Activated CD4-positive, alpha-beta memory T cell treated with anti-CD3 and anti-CD28 coated beads for 36 hours (primary cell): ENCODE results near the gene NPHP4. TPM values are rescaled to one million over a fixed set of nuclear protein-coding genes. Genes with fewer than 3 reads are reported as not detected.

Experiments used
- CTCF ChIA-PET: fragments of 350-600 bp; sonication (Branson Sonifier 250); formaldehyde crosslinking; loops from one replicate; lab custom pipeline; 2021; ENCODE audit warnings: antibody characterized with exemption, inconsistent platforms; lab: Charles Lee
- POLR2A ChIA-PET: fragments of 350-600 bp; sonication (Branson Sonifier 250); formaldehyde crosslinking; loops from one replicate; lab custom pipeline; 2021; ENCODE audit warnings: antibody characterized with exemption; lab: Charles Lee
- DNase-seq: peaks from one replicate; pipeline ENCODE4 v3.0.0-alpha.2; 2020
- H3K27ac Mint-ChIP-seq: one replicate; pipeline ENCODE4 v1.8.0; 2021; ENCODE audit warnings: mixed read lengths
- H3K27me3 Mint-ChIP-seq: one replicate; pipeline ENCODE4 v1.8.0; 2021; ENCODE audit warnings: mixed read lengths
- H3K36me3 Mint-ChIP-seq: one replicate; pipeline ENCODE4 v1.8.0; 2021; ENCODE audit warnings: mixed read lengths
- H3K4me1 Mint-ChIP-seq: one replicate; pipeline ENCODE4 v1.8.0; 2021; ENCODE audit warnings: low read depth, mixed read lengths
- H3K4me3 Mint-ChIP-seq: one replicate; pipeline ENCODE4 v1.8.0; 2021; ENCODE audit warnings: mild to moderate bottlenecking, mixed read lengths
- H3K9me3 Mint-ChIP-seq: one replicate; pipeline ENCODE4 v1.8.0; 2021; ENCODE audit warnings: mixed read lengths
- intact Hi-C: fragments of 100-400 bp; cut with micrococcal nuclease; formaldehyde crosslinking; loops from one replicate; pipeline ENCODE4 v1.15.1; 2023
- microRNA-seq: library from miRNA; unstranded; fragments of <30 nt; microRNA quantifications from one replicate; pipeline ENCODE4 v1.2.0, GENCODE V29; 2022; ENCODE audit warnings: borderline number of aligned reads, borderline microRNAs expressed, borderline replicate concordance
- total RNA-seq, 2 experiments: library from RNA; stranded (reverse); gene quantifications; one replicate each; pipeline ENCODE4 v1.2.3, GENCODE V29; 2021

Gene NPHP4
- total RNA-seq, 2 experiments from 2014 or later: 14.0 to 14.6 TPM

GRCh38 chr1:5815211-5815610 lies 177.0 kb downstream of the NPHP4 start:
- intact Hi-C loops: no loop called here
- CTCF ChIA-PET: no interaction called here
- H3K9me3 Mint-ChIP-seq: no peaks in the 10 kb centered on the region
- no peak for DNase-seq
- POLR2A ChIA-PET: no interaction called here
- H3K36me3 Mint-ChIP-seq: no peaks in the 10 kb centered on the region
- H3K4me3 Mint-ChIP-seq: no peak overlapping the region
- no peaks in the 10 kb centered on the region for H3K4me1 Mint-ChIP-seq
- H3K27me3 Mint-ChIP-seq: peaks cover 16% of the 10 kb centered on the region
- H3K27ac Mint-ChIP-seq: no peak overlapping the region

GRCh38 chr1:5814046-5814619 lies 178.1 kb downstream of the NPHP4 start:
- Mint-ChIP-seq H3K4me3 (no peak overlapping the region), H3K27ac (no peak overlapping the region), H3K36me3 (no peaks in the 10 kb centered on the region), H3K9me3 (no peaks in the 10 kb centered on the region), H3K4me1 (no peaks in the 10 kb centered on the region), H3K27me3 (peaks cover 13% of the 10 kb centered on the region)
- POLR2A ChIA-PET: no interaction called here
- intact Hi-C loops: no loop called here
- no peak for DNase-seq
- CTCF ChIA-PET: no interaction called here

GRCh38 chr1:5813480-5813879 lies 178.7 kb downstream of the NPHP4 start:
- Mint-ChIP-seq H3K27me3 (peaks cover 9% of the 10 kb centered on the region), H3K36me3 (no peaks in the 10 kb centered on the region), H3K4me3 (no peak overlapping the region), H3K27ac (no peak overlapping the region), H3K4me1 (no peaks in the 10 kb centered on the region), H3K9me3 (no peaks in the 10 kb centered on the region)
- ChIA-PET POLR2A (no interaction called here), CTCF (no interaction called here)
- intact Hi-C loops: no loop called here
- no peak for DNase-seq

Small RNA genes within 50 kb of the gene (microRNA-seq; reads per million reads assigned to microRNA genes)
- gene MIR4689: not detected

Other genes with a start within 250 kb of the NPHP4 start
- gene KCNAB2, start 53.5 kb upstream of the NPHP4 start, total RNA-seq: 100 to 1,000 TPM; 196 to 202 TPM
- gene CHD5, start 187.9 kb upstream of the NPHP4 start, total RNA-seq: under 1 TPM; 0.38 to 0.51 TPM
- gene RPL22, start 207.2 kb upstream of the NPHP4 start, total RNA-seq: 100 to 1,000 TPM; 395 to 433 TPM
- 10 to 100 TPM; 14.7 to 18.4 TPM for gene RNF207, start 213.7 kb upstream of the NPHP4 start, total RNA-seq
- gene ICMT, start 243.5 kb upstream of the NPHP4 start, total RNA-seq: 10 to 100 TPM; 47.6 to 51.4 TPM